Measurements from ENCODE around the gene SDC3.

DNA sequence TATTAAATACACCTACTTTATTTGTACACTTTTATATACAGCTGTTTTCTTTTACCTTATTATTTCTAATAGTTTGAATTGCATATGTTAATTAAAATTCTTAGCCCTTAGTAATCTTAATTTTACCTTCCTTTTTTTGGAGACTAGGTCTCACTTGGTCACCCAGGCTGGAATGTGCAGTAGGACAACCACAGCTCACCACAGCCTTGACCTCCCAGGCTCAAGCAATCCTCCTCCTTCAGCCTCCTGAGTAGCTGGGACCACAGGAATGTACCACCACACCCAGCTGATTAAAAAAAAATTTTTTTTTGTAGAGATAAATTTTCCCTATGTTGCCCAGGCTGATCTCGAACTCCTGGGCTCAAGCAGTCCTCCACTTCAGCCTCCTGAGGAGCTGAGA is 15.0 kb upstream of the SDC3 start:
- TF ChIP-seq, protein P1, sequence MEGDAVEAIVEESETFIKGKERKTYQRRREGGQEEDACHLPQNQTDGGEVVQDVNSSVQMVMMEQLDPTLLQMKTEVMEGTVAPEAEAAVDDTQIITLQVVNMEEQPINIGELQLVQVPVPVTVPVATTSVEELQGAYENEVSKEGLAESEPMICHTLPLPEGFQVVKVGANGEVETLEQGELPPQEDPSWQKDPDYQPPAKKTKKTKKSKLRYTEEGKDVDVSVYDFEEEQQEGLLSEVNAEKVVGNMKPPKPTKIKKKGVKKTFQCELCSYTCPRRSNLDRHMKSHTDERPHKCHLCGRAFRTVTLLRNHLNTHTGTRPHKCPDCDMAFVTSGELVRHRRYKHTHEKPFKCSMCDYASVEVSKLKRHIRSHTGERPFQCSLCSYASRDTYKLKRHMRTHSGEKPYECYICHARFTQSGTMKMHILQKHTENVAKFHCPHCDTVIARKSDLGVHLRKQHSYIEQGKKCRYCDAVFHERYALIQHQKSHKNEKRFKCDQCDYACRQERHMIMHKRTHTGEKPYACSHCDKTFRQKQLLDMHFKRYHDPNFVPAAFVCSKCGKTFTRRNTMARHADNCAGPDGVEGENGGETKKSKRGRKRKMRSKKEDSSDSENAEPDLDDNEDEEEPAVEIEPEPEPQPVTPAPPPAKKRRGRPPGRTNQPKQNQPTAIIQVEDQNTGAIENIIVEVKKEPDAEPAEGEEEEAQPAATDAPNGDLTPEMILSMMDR (IDR thresholded peaks at IDR 0.05) = no peak
- TF ChIP-seq POLR2AphosphoS5 (IDR thresholded peaks at IDR 0.05) (no peak), EP300 (IDR thresholded peaks at IDR 0.05) (no peak), POLR2A (IDR thresholded peaks at IDR 0.05) (no peak)
